GM12892 (cell line): ENCODE results near the gene CCNYL1.

Source experiments
- POLR2AphosphoS5 ChIP-seq: IDR thresholded peaks from 2 replicates; pipeline ENCODE4 v1.6.1; 2011; ENCODE audit warnings: low read depth, low read length, control low read depth
- TAF1 ChIP-seq: IDR thresholded peaks from 2 replicates; pipeline ENCODE4 v1.6.1; 2011; ENCODE audit warnings: low read depth, mild to moderate bottlenecking, control low read depth, low read length, borderline replicate concordance

DNA sequence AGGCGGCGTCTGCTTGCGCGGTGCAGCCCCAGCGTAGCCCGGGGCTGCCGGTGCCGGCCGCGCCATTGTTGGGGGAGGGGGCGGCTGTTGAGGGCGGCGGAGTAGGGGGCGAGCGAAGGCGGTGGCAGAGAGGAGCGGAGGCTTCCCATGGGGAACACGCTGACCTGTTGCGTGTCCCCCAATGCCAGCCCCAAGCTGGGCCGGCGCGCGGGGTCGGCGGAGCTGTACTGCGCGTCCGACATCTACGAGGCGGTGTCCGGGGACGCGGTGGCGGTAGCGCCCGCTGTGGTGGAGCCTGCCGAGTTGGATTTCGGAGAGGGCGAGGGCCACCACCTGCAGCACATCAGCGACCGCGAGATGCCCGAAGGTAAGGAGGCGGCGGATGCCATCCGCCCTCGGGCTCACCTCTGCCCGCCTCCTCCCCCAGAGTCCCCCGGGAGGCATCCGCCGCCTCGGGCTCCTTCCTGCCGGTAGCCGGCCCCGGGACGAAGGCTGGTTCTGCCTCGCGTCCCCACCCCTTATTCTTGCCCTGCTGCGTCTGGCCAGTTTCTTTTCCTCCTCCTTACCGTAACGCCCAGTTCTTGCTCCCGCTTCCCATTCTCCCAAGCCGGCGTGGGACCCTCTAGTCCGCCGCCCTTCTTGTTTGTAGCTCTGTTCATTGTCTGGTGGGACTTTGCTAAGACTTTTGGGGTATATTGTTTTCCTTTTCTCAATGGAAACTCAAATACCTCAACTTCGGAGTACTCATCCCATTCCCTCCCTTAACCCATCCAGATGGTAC is 500 bp downstream of the CCNYL1 start:
- TF ChIP-seq POLR2AphosphoS5: no peak
- no peak for TF ChIP-seq TAF1
